Neural cell (in vitro differentiated cells): ENCODE results near the gene SH3RF3.

ENCODE experiments used
- EP300 ChIP-seq: fragments of 450-650 bp; conservative IDR thresholded peaks from 2 replicates; pipeline ENCODE4 v1.6.1; 2014; ENCODE audit warnings: antibody characterized with exemption, mild to moderate bottlenecking, moderate library complexity; ENCODE audit not compliant: poor library complexity, severe bottlenecking
- EZH2 ChIP-seq: fragments of 200-600, 300-800 bp; shearing (Covaris generic), sonication (generic); IDR thresholded peaks from 2 replicates; pipeline ENCODE4 v1.6.1; 2014; ENCODE audit warnings: antibody characterized with exemption, low read length, borderline replicate concordance, mild to moderate bottlenecking; ENCODE audit not compliant: insufficient read depth, poor library complexity, severe bottlenecking
- POLR2AphosphoS5 ChIP-seq: IDR thresholded peaks from 2 replicates; pipeline ENCODE4 v1.6.1; 2012
- TF ChIP-seq, protein P1 (sequence below): fragments of 450-650 bp; IDR thresholded peaks from 2 replicates; pipeline ENCODE4 v1.5.1; 2014; ENCODE audit warnings: antibody characterized with exemption, mild to moderate bottlenecking, moderate library complexity; ENCODE audit not compliant: poor library complexity, severe bottlenecking

- TF ChIP-seq, protein P1, sequence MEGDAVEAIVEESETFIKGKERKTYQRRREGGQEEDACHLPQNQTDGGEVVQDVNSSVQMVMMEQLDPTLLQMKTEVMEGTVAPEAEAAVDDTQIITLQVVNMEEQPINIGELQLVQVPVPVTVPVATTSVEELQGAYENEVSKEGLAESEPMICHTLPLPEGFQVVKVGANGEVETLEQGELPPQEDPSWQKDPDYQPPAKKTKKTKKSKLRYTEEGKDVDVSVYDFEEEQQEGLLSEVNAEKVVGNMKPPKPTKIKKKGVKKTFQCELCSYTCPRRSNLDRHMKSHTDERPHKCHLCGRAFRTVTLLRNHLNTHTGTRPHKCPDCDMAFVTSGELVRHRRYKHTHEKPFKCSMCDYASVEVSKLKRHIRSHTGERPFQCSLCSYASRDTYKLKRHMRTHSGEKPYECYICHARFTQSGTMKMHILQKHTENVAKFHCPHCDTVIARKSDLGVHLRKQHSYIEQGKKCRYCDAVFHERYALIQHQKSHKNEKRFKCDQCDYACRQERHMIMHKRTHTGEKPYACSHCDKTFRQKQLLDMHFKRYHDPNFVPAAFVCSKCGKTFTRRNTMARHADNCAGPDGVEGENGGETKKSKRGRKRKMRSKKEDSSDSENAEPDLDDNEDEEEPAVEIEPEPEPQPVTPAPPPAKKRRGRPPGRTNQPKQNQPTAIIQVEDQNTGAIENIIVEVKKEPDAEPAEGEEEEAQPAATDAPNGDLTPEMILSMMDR = no peak
- TF ChIP-seq POLR2AphosphoS5 = no peak
- TF ChIP-seq EZH2 = no peak
- no peak for TF ChIP-seq EP300
Measured at GRCh38 chr2:109123586-109124201, 5.3 kb upstream of the SH3RF3 start.
